Measurements from ENCODE around the gene ZHX3. TPM values are rescaled to one million over a fixed set of nuclear protein-coding genes. Genes with fewer than 3 reads are reported as not detected.
A peak's percentile ranks its signal among the peaks of the same experiment; 100 is the strongest.

ZHX3 gene
- total and polyA plus RNA-seq, 2 of the 13 experiments (the other 11 are each of a cell fraction or from before 2014, with no cell fraction given): 8.4 to 11.7 TPM

- TF ChIP-seq ZBTB49 (CRISPR knock-in tag; IDR thresholded peaks at IDR 0.05; ENCODE audit: borderline replicate concordance): no peak
- TF ChIP-seq ARHGAP35 (CRISPR knock-in tag; IDR thresholded peaks at IDR 0.05; ENCODE audit: borderline replicate concordance): peak; percentile 96
- TF ChIP-seq MZF1 (CRISPR knock-in tag; IDR thresholded peaks at IDR 0.05; ENCODE audit: borderline replicate concordance): no peak
- TF ChIP-seq NFRKB (IDR thresholded peaks at IDR 0.05): no peak
- no peak for TF ChIP-seq ZNF260 (CRISPR knock-in tag; IDR thresholded peaks at IDR 0.05; ENCODE audit: borderline replicate concordance, low read depth)
- peak; percentile 88; the same call in 1 of the 2 replicates for TF ChIP-seq ZNF678 (CRISPR knock-in tag; IDR thresholded peaks at IDR 0.05)
- TF ChIP-seq ARNT (IDR thresholded peaks at IDR 0.05): no peak
- TF ChIP-seq SSRP1 (CRISPR knock-in tag; IDR thresholded peaks at IDR 0.05): peak; percentile 38; the same call in 1 of the 2 replicates
- TF ChIP-seq FOXK1 (CRISPR knock-in tag; IDR thresholded peaks at IDR 0.05; ENCODE audit: borderline replicate concordance, low read depth): 0 out of 2 replicates have a peak, but pooled peaks have one; percentile 28
- TF ChIP-seq POGK (CRISPR knock-in tag; conservative IDR thresholded peaks at IDR 0.05): peak; percentile 50
- no peak for TF ChIP-seq ZBTB42 (CRISPR knock-in tag; IDR thresholded peaks at IDR 0.05)
- TF ChIP-seq POLR2G (IDR thresholded peaks at IDR 0.05; ENCODE audit: low read depth, low read length): no peak; the same call in 1 of the 2 replicates
- peak; percentile 85 for TF ChIP-seq ZBTB7B (CRISPR knock-in tag; IDR thresholded peaks at IDR 0.05)
- TF ChIP-seq ZSCAN31 (CRISPR knock-in tag; IDR thresholded peaks at IDR 0.05; ENCODE audit: low read depth): 0 out of 2 replicates have a peak, but pooled peaks have one; percentile 71
- TF ChIP-seq PRDM10 (CRISPR knock-in tag; IDR thresholded peaks at IDR 0.05; ENCODE audit: low read depth): no peak
- no peak for TF ChIP-seq ZNF235 (CRISPR knock-in tag; IDR thresholded peaks at IDR 0.05; ENCODE audit: borderline replicate concordance)
- no peak for TF ChIP-seq TEF (CRISPR knock-in tag; IDR thresholded peaks at IDR 0.05)
- TF ChIP-seq CEBPB (IDR thresholded peaks at IDR 0.05; ENCODE audit: borderline replicate concordance, low read depth, low read length): no peak
- TF ChIP-seq REXO4 (CRISPR knock-in tag; IDR thresholded peaks at IDR 0.05; ENCODE audit: borderline replicate concordance): peak; percentile 67; the same call in 1 of the 2 replicates
- 0 out of 2 replicates have a peak, but pooled peaks have one; percentile 8 for TF ChIP-seq KDM6A (CRISPR knock-in tag; IDR thresholded peaks at IDR 0.05; ENCODE audit: low read depth)
- no peak for TF ChIP-seq SRF (IDR thresholded peaks at IDR 0.05; ENCODE audit: low read depth, low read length)
Observed at GRCh38 chr20:41316602-41317545, 657 bp downstream of the ZHX3 start (continued).
